Measurements from ENCODE around the gene PINK1.
A peak's percentile ranks its signal among the peaks of the same experiment; 100 is the strongest.

PINK1 gene

DNA sequence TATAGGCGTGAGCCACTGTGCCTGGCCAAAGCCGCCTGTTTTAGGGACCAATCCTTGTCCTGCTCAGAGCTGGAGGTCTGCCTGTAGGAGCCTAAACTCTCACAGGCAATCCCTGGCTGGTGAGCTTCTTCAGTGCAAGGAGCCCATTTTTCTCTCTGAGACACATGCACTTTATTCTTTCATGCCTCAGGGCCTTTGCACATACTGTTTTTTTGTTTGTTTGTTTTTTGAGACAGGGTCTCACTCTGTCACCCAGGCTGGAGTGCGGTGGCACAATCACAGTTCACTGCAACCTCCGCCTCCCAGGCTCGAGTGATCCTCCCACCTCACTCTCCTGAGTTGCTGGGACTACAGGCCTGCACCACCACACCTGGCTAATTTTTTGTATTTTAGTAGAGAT is 21.6 kb upstream of the PINK1 start:
- DNase-seq = no peak

DNA sequence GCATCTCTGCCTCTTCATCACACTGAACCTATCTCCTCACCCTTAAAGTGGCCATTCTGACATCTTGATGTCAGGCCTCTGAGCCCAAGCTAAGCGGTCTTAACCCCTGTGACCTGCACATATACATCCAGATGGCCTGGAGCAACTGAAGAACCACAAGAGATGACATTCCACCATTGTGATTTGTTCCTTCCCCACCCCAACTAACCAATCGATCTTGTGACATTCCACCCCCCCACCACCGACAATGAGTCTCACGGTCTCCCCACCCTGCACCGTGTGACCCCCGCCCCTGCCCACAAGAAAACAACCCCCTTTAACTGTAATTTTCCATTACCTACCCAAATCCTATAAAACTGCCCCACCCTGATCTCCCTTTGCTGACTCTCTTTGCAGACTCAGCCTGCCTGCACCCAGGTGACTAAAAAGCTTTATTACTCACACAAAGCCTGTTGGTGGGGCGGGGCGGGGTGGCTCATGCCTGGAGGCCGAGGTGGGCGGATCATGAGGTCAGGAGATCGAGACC is 21.0 kb upstream of the PINK1 start:
- DNase-seq = no peak

DNA sequence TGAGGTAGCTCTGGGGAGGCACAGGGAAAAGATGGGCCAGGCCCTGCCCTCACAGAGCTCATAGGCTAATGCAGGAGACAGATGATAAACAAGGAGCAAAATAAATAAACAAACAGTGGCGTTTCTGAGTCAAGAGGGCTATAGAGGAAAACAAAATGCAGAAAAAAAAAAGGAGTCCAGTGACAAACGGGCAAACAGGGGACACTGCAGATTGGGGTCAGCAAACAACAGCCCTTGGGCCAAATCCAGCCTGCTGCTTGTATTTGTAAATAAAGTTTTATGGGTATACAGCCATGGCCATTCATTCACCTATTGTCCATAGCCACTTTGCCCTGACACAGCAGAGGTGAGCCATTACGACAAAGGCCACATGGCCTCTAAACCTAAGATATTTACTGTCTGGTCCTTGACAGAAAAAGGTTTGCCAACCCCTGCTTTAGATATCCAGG is 19.1 kb upstream of the PINK1 start:
- DNase-seq = no peak

DNA sequence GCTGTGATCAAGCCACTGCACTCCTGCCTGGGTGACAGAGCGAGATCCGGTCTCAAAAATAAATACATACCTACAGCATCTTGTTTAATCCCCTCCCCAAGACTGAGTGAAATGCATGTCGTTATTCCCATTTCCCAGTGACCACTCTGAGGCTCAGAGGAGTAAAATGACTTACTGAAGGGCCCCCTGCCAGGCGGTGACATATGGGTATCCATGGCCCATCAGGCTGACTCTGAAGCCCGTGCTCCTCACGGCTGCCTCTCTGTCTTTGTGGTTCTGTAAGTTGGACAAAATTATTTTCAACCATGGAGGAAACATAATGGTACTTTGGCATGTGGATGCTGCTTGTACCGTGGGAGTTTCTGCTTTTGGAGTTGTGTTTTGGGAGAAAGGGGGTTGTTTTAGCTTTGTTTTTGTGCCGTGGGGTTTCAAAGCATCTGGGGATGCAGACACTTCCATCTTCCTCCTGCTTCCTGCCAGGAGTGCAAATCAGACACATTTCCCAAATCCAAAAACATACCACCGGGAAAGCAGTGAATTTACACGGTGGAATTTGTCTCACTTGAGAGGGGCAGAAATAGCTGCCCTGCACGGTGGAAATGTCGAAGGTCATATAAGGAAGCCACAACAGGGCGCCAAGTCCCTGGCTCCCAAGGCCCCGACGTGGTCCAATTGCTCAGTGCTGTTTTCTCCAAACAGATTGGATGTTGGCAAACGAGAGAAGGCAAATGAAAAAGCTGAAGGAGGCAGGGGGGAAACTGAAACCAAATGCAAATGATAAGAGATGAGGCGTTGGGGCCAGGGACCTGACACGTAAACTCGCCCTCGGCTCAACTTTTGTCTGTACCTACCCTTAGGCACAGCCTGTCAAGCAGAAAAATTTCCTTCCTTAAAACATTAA is 17.1 kb upstream of the PINK1 start:
- DNase-seq = no peak

DNA sequence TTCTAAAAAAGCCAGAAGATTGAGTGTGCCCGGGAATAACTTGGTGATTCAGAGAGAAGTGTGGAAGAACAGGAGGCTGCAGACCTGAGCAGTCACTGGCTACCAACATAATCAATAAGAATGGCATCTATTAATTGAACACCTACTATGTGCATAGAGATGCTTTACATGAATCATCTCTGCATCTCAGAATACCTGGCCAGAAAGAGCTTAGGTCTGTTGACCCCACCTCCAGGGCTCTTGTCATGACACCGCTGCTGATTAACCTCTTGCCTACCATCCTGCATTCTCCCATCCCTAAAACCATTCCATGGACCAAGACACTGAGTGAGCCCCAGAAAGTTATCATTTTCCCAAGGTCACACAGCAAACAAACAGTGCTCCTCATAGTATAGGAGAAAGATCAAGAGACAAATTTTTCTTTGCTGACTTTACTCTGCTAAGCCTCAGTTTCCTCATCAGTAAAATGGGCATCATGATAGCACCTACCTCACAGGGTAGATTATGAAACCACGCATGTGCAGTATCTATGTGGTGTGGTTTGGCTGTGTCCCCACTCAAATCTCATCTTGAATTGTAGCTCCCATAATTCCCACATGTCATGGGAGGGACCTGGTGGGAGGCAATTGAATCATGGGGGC is 16.3 kb upstream of the PINK1 start:
- DNase-seq = no peak

DNA sequence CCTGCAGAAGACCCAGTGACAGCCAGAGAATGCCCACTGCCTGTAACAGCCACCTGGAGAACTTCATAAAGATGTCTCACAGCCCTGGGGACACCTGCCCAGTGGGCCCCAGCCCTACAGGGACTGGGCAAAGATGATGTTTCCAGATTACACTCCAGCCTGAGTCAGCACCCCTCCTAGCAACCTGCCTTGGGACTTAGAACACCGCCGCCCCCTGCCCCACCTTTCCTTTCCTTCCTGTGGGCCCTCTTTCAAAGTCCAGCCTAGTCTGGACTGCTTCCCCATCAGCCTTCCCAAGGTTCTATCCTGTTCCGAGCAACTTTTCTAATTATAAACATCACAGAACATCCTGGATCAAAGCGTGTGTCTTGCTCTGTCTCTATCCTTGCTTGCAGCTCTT is 14.7 kb upstream of the PINK1 start:
- DNase-seq = no peak

DNA sequence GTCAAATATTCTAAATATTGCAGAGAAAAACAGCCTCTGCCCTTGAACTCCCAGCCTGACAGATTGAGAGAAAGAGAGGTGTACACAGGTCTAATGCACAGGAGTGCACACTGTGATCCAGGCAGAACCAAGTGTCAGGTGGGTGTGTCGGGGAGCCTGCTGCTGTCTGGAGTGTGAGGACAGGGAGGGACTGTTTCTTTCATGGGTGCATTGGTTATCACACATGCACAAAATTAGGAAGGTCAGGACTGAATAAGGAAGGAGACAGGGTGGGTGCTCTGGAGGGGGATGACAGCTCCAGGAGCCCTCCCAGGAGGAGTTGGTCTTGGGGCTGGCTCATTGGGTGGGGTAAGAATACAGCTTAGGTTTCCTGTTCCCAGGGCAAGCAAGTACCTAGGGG is 13.3 kb upstream of the PINK1 start:
- no peak for DNase-seq

DNA sequence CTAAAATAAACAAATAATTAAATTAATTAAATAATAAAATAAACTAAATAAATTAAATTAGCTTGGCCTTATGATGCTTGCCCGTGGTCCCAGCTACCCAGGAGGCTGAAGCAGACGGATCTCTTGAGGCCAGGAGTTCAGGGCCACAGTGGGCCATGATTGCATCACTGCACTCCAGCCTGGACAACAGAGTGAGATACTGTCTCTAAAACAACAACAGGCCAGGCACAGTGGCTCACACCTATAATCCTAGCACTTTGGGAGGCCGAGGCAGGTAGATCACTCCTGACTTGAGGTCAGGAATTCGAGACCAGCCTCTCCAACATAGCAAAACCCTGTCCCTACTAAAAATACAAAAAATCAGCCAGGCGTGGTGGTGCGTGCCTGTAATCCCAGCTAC is 12.2 kb upstream of the PINK1 start:
- DNase-seq = no peak

DNA sequence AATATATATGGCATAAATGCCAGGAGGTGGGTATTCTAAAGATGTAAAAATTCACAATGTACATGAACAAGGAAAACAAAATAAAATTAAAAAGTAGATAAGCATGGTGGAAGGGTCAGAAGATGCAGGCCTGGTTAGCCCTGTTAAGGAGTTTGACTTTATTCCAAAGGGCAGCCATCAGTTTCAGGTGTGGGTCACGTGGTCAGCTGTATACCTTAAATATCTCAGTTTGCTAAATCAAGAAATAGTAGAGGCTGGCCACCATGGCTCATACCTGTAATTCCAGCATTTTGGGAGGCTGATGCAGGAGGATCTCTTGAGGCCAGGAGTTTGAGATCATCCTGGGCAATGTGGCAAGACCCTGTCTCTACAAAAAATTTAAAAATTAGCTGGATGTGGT is 8.5 kb upstream of the PINK1 start:
- DNase-seq = no peak

DNA sequence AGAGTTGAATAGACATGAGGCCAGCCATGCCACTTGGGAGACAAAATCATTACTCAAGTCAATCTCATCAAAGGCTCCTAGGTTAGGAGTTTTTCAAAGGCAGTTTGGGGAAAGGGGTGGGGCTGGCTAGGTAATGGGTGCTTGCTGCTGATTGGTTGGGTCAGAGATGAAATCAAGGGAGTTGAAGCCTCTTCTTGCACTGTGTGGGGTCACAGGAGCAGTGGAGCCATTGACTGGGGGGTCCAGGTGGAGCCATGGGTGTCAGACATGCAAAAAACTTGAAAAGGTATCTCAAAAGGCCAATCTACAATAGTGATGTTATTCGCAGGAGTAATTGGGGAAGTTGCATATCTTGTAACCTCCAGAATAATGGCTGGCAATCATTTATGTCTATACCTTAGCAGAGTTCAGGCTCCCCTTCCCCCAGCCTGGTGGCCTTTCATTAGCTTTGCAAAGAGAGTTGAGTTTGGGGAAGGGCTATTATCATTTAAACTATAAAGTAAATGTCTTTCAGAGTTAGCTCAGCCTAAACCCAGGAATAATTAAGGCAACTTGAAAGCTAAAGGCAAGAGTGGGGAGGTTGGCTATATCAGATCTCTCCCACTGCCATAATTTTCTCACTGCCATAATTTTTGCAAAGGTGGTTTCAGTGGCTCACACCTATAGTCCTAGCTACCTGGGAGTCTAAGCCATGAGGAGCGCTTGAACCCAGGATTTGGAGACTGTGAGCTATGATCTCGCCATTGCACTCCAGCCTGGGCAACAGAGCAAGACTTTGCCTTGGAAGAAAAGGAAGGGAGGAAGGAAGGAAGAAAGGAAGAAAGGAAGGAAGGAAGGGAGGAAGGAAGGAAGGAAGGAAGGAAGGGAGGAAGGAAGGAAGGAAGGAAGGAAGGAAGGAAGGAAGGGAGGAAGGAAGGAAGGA is 7.8 kb upstream of the PINK1 start:
- DNase-seq = no peak

DNA sequence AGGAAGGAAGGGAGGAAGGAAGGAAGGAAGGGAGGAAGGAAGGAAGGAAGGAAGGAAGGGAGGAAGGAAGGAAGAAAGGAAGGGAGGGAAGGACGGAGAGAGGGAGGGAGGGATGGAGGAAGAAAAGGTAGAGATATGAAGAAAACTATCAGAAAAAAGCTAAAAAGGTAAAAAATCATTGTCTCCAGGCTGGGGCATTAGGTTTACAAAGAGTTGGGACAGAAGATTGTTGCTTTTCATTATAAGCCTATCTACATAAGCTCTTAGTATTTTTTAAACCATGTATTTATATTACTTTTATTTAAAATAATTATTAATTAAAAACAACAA is 7.2 kb upstream of the PINK1 start:
- DNase-seq = no peak

DNA sequence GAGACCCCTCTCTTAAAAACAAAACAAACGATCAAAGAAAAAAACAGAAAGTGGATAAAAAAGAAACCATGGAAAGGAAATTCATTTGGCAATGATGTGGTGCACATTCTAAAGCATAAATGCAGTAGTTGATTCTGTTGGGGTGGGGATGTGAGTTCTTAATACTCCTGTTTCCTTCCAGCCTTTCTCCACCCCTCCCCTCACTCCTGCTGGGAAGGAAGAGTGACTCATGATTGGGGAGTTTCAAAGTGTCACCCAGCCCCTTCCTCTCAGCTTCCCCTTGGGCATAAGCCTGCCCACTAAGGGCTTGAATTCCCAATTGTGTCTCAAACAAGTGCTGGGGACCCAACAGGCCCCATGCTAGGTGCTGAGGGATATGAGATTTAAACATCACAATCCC is 6.7 kb upstream of the PINK1 start:
- DNase-seq = no peak

DNA sequence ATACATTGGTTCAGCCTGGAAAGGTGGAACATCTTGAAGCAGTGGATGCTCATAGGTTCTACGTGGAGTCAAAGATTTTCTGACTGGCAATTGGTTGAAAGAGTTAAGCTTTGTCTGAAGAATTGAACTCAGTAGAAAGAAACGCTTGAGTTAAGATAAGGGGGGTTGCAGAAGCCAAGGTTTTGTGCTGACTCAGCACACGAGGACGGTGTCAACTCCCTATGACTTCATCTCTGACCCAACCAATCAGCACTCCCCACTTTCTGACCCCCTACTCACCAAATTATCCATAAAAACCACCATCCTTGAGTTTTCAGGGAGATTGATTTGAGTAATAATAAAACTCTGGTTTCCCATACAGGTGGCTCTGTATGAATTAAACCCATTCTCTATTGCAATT is 2.5 kb upstream of the PINK1 start:
- no peak for DNase-seq

DNA sequence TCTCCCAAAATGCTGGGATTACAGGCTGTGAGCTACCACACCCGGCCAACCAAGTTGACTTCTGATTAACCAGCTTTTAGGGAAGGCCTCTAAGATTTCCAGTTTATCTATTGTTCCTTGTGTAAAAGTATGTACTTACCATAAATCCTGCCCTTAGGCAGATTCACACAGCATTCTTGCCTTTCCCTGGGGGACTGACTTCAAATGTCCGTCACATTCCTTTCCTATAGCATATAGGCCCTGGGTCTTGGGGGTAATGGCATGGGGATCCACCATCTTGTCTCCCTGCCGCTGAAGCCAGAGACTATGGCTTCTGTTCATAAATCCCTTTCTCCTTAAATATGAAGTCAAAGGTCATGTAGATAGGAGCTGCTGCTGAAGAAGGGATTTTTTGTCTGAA is 872 bp upstream of the PINK1 start:
- no peak for DNase-seq

DNA sequence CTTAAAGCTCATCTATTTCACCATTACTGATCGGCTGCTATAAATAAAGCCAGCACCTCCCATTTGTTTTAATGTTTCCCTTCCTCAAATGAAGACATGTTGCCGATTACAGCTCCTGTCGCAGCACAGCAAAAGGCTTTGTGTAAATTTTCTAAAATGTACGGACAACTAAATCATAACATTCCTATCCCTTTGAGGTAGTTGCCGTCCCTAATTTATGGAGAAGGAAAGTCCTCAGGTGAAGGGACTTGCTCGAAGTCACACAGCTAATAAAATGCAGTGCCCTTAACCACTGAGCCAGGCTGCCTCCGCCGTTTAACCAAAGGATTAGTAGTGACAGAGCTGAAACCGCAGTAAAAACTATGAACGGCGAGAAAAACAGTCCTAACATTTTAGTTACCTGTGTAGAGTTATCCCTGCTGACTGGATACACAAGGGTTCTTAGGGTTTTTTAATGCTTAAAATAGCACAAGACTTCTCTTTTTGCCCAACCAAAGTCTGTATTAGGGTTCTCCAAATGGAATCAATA is 871 bp downstream of the PINK1 start:
- no peak for DNase-seq

DNA sequence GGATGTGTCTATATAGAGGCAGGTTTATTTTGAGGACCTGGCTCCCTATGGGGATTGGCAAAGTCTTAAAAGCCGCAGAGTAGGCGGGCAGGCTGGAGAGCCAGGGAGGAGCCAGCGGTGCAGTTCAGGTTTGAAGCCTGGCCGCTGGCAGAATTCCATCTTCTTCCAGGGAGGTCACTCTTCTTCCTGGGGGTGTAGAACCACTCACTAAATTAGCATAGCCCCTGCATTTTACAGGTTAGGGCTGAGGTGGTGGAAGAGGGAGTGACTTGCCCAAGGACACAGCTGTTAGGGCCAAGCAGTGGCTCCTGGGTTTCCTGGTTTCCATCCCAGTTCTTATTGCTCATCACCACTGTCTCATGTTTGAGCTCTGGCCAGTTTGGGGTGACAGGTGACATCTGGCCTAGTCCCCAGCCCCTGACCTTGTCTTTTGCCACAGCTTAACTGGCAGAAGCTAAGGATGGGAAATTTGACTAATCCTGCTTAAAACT is 1.4 kb downstream of the PINK1 start:
- peak; percentile 35 for DNase-seq

DNA sequence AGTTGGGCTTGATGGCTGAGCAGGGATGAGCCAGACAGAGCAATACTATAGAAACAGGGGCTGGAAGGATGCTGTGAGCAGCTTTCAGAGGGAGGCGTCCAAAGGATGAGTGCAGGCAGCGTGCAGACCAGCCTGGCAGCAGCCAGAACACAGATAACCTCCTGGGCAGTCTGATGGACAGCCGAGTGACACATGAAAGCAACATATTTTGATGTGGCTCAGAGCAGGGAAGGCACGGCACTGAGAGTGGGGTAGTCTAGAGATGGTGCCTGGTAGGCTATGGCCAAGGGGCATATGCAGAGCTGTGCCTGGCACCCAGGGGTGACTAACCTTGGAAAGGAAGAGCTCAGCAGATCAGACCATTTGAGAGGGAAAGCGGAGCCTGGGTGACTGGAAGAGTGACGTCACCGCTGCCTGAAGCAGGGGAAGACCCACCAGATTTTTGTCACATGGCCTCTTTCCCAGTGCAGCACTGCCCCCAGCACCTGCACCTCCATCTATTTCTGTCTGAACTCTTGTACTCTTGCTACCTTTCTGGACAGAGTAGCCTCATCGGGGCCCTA is 3.6 kb downstream of the PINK1 start:
- no peak for DNase-seq

DNA sequence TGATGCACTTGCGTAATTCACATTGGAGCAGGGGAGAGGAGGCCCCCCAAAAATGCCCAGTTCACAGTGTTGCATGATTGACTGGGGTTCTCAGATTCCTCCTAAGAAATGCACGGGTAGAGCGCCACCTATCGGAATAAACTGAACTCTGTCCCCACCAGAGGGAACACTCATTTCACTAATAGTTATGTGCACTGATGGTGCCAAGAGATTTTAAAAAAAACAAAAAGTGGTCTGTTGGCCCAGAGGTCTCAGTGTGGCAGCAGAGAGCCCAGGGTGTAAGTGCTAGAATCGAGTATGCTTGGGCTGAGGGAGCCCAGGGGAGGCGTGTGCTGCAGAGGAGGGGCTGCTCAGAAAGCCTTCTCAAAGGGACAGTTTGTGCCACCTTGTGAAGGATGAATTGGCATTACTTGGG is 6.9 kb downstream of the PINK1 start:
- no peak for DNase-seq

DNA sequence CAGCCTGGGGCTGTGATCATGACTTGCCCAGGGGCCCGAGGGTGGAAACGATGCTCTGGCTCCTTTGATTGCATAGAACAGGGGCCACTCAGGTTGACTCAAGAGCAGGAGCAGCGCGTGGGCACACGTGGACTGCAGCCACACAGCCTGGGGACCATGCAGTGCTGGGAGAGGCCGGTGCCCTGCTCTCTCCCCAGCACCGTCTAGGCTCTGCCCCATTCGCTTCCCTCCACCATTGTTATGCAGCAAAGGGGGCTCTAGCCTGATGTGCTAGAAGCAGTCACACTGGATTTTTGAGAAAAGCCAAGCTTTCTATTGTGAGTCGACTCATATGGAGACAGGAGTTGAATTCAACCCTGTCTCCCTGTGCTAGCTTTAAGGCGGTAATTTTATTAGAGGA is 8.7 kb downstream of the PINK1 start:
- DNase-seq = no peak

DNA sequence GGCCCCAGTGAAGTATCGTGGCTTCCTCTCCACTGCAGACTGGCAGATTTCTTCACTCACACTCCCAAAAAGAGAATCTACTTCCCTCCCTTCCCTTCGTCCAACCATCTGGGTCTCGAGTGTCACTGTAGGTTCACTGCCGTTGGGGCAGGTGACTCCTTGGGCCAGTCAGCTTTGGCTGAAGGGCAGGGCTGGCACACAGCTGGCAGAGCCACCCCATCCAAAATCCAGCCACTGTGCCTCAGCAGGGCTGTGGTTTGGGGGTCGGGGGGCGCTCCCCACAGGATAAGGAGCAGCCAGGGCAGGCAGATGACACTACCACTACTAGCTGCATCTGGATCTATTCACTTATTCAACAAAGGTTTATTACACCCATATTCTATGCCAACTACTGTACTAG is 9.8 kb downstream of the PINK1 start:
- no peak for DNase-seq

DNA sequence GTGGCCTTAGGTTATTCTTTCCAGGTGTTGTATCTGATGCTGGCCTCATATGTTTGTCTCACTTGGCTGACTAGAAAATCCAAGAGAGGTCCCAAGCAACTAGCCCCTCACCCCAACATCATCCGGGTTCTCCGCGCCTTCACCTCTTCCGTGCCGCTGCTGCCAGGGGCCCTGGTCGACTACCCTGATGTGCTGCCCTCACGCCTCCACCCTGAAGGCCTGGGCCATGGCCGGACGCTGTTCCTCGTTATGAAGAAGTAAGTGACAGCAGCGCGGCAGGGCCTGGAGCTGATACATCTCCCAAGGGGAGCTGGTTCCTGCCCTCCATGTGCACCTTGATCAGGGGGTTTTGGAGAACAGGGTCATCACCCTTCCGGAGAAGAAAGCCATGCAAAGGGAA is 11.2 kb downstream of the PINK1 start:
- DNase-seq = no peak

DNA sequence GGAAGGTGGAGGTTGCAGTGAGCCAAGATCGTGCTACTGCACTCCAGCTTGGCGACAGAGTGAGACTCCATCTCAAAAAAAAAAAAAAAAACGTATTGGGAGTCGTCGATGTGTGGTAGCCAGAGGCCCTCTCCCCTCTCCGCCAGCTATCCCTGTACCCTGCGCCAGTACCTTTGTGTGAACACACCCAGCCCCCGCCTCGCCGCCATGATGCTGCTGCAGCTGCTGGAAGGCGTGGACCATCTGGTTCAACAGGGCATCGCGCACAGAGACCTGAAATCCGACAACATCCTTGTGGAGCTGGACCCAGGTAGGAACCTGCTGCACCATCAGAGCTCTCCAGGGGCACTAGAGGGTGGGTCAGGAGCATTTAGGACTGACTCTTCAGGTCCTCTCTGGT is 12.2 kb downstream of the PINK1 start:
- no peak for DNase-seq

DNA sequence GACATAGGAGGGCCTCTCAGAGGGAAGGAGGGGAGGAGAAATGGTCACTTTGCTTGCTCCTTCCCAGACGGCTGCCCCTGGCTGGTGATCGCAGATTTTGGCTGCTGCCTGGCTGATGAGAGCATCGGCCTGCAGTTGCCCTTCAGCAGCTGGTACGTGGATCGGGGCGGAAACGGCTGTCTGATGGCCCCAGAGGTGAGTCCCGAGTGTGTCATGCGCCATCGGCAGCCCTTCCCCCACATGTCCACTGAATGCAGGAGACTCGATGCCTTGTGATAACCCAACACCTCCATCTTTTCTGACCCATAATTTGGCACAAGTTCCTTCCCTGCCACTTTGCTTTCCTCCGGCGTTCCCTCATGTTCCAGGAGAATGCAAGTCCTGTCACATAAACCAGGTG is 15.2 kb downstream of the PINK1 start:
- DNase-seq = no peak
